HG03135 (cell line): ENCODE data around the gene BBS1.
"Not testable (repeated sequence)": the region's sequence is repeated elsewhere in the genome, so short reads cannot be mapped to it uniquely, and the experiment has no call there.

Experiments
- ATAC-seq: cut with Tn5 transposase; IDR thresholded peaks from one replicate; pipeline ENCODE4 v1.9.1; 2021; ENCODE audit warnings: mild to moderate bottlenecking, moderate library complexity; ENCODE audit not compliant: unreplicated experiment

Gene BBS1

DNA sequence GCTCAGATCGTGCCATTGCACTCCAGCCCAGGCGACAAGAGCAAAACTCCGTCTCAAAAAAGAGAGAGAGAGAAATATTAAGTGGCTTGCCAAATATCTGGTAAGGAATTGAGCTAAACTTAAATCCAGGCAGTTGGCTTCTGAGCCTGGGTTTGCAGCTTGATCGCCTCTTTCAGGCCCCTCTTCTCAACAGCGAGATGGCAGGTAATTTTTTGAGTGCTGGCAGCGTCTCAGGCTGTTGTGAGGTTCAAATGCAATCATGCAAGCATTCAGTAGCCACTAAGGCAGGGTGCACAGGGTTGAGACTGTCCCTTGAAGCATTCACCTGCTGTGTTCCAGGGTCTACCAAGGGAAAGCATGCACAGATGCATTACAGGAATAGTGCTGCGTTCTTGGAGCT, 58.6 kb downstream of the BBS1 start:
- no peak for ATAC-seq

DNA sequence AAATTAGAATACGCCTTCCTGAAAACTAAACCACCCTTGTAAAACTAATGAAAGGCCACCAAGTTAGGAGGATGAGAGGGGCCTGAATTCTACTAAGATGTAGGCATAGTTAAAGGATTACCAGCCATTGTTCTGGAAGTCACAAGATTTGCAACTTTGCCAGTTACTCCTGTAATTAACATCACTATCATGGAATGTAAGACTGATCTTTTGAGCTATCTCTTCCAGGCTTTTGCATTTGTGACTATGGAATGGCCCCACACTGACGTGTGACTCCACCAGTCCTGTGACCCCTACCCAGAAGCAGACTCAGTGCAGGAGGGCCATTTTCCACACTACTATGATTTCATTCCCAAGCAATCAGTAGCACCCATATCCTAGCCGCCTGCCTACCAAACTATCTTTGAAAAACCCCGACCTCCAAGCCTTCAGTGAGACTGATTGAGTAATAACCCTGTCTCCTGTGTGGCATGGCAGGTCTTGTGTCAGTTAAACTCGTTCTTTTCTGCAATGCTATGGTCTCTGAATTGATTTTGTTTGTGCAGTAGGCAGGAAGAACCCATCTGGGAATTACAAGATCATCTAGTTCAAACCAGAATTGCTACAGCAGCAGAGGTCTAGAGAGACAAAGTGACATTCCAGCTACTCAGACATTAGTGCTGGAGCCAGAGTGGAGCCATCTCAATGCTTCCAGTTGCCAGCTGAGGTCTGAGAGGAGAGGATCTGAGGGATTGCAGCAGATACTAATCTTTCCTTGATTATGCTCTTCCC, 59.8 kb downstream of the BBS1 start:
- ATAC-seq, result no peak

DNA sequence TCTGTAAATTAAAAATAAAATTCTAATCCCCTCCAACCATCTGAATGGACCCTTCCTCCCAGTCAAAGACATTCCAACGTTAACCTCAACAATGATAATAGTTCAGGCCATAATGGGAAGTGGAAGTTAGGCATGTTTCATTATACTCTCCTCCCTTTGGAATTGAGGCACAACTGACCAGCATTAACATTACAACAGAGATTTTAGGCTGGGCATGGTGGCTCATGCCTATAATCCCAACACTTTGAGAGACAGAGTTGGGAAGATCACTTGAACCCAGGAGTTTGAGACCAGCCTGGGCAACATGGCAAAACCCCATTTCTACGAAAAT, 60.4 kb downstream of the BBS1 start:
- ATAC-seq, result no peak

DNA sequence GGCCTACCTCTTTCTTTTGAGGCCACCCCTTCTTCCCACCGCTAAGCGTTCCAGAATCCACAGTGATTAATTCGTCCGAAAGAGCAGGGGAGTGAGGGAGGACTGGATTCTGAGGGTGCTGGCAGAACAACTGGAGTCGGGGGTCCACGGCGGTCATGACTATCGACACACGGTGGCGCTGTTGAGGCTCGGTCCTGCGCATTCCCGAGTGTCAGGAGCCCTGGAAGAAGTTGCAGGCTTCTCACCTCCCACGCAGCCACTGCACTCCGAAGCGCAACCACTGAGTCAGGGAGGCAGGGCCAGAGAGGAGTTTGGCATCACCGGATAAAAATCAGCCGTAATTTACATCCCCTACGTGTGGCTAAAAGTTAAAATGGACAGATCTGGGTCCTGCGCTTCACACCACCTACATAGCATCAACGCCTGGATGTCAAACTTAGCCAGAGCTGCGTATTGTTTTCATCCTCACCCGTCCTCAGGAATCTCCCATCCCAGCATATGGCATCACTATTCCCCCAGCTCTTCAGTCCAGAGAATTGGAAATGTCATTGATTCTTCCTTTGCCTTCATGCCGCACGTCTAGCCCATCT, 68.7 kb downstream of the BBS1 start:
- ATAC-seq, result no peak

DNA sequence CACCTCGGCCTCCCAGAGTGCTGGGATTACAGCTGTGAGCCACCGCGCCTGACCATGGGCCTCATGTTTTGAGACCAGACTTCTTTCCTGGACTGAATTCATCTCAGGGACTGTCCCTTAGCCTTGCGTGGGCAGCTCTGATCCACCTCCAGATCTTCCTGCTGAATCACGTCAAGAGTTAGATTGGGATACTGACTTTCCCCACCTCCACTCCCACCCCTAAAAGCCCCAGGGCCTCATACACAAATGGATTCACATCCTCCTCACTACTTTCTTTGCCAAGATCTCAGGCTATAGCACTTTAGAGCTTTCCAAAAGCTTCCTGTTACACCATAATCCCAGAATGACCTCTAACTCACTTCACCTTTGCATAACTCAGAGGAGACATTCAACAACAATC, 70.4 kb downstream of the BBS1 start:
- ATAC-seq, result no peak

DNA sequence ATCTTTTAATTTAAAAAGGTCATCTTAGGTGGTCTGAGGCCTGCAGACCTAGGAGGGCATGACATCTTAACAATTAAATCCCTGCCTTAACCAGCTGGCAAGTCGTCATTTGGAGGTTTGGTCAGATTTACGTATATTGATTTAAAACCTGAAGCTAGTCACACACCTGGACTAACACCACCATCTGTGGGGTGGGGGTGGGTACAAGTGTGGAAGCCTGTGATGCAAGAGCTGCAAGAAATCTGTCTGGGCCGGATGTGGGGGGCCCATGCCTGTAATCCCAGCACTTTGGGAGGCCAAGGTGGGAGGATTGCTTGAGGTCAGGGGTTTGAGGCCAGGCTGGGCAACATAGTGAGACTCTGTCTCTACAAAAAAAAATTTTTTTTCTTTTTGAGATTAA, 70.8 kb downstream of the BBS1 start:
- ATAC-seq, result no peak

DNA sequence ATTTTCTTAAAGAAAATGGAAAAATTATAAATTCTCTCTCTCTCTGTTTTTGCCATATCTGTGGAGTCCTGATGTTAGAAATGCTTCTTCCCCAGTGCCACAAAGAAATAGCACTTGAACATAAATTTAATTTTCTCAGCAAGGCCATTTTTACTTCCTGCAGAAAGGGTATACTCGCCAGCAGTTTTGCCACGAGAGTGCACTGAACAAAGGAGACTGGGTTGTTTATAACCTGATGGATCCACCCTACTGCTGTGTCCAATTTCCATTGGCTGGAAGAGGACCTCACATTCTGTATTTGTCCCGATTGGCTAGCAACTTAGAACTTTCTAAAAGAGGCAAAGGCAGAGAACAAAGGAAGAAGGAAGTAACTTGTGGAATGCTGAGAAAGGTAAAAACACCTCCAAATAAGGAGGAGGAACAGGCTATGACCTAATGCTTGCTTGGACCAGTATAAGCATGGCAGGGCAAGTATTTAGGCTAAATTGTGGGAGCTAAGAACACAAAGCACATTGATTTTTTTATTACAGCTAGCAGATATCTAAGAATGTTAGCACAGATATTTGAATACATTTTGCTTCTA, 72.2 kb downstream of the BBS1 start:
- not testable (repeated sequence) for ATAC-seq
